DND-41 (cell line): ENCODE results near the gene SLC13A5.

Experiments used
- EZH2 ChIP-seq: IDR thresholded peaks from 3 replicates; pipeline ENCODE4 v1.6.1; 2012; ENCODE audit warnings: borderline replicate concordance, low read depth, mild to moderate bottlenecking, moderate library complexity, low read length, inconsistent platforms; ENCODE audit not compliant: severe bottlenecking
- TF ChIP-seq, protein P1 (sequence below): IDR thresholded peaks from 2 replicates; pipeline ENCODE4 v1.5.1; 2012; ENCODE audit warnings: borderline replicate concordance, low read length, moderate library complexity, mild to moderate bottlenecking; ENCODE audit not compliant: poor library complexity, severe bottlenecking; ENCODE audit errors: extremely low read depth

DNA sequence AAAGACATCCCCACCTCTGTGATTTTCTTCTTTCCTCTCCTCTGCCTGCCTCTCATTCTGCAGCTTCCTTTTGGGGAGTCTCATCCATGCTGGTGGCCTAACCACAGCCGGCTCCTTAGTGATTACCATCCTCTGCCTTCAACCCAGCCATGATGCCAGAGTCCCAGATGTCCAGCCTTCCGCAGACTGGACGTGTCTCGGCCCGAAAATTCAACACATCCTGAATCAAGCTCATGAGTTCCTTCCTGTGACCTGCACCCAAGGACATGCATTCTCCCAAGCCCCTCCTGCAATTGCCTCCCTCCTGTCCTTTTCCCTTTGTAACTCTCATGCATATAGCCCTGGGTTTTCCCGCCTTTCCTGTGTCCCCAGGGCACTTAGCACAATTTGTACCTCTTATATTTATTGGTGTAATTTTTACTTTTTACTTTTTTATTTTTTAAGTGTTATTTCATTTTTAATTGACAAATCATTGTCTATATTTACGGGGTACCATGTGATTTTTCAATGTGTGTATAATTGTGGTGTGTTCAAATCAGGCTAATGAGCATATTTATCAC, 1.2 kb upstream of the SLC13A5 start:
- TF ChIP-seq, protein P1, sequence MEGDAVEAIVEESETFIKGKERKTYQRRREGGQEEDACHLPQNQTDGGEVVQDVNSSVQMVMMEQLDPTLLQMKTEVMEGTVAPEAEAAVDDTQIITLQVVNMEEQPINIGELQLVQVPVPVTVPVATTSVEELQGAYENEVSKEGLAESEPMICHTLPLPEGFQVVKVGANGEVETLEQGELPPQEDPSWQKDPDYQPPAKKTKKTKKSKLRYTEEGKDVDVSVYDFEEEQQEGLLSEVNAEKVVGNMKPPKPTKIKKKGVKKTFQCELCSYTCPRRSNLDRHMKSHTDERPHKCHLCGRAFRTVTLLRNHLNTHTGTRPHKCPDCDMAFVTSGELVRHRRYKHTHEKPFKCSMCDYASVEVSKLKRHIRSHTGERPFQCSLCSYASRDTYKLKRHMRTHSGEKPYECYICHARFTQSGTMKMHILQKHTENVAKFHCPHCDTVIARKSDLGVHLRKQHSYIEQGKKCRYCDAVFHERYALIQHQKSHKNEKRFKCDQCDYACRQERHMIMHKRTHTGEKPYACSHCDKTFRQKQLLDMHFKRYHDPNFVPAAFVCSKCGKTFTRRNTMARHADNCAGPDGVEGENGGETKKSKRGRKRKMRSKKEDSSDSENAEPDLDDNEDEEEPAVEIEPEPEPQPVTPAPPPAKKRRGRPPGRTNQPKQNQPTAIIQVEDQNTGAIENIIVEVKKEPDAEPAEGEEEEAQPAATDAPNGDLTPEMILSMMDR = no peak
- TF ChIP-seq EZH2 = no peak
